Upper lobe of left lung (tissue), 6 donors: ENCODE measurements around the gene MROH7. TPM values are rescaled to one million over a fixed set of nuclear protein-coding genes. Genes with fewer than 3 reads are reported as not detected.

ENCODE experiments used
- ATAC-seq, 2 donors: fragments of 200-7000 bp; cut with Tn5 transposase; one replicate each; pipeline ENCODE4 v1.9.1; 2022; ENCODE audit warnings: mild to moderate bottlenecking in 2 of 2, moderate library complexity in 2 of 2; ENCODE audit not compliant: low FRiP score in 2 of 2
- DNase-seq, 2 donors: peaks; one replicate each; pipeline ENCODE4 v3.0.0-alpha.2; 2019 to 2020
- H3K27ac ChIP-seq, 4 donors: fragments of 200-600 bp; sonication (generic); one replicate each; pipeline ENCODE4 v1.5.1; 2016 to 2019
- H3K27me3 ChIP-seq, 4 donors: fragments of 200-600 bp; sonication (generic); one replicate each; pipeline ENCODE4 v1.5.1; 2017 to 2019
- H3K36me3 ChIP-seq, 4 donors: fragments of 200-600 bp; sonication (generic); one replicate each; pipeline ENCODE4 v1.5.1; 2016 to 2019
- H3K4me1 ChIP-seq, 4 donors: fragments of 200-600 bp; sonication (generic); one replicate each; pipeline ENCODE4 v1.5.1; 2018 to 2019
- H3K4me3 ChIP-seq, 4 donors: fragments of 200-600 bp; sonication (generic); one replicate each; pipeline ENCODE4 v1.5.1; 2017 to 2019; ENCODE audit warnings: mild to moderate bottlenecking in 2 of 4, moderate library complexity in 1 of 4
- H3K9me3 ChIP-seq, 4 donors: fragments of 200-600 bp; sonication (generic); one replicate each; pipeline ENCODE4 v1.5.1; 2018 to 2019
- EP300 ChIP-seq, 4 donors: sonication (generic); formaldehyde crosslinking; IDR thresholded peaks; one replicate each; pipeline ENCODE4 v1.5.1; 2017; ENCODE audit warnings: antibody characterized with exemption in 4 of 4, control low read depth in 2 of 4
- POLR2A ChIP-seq, 4 donors: fragments of 450-650 bp; IDR thresholded peaks; one replicate each; pipeline ENCODE4 v1.5.1; 2016 to 2017; ENCODE audit warnings: antibody characterized with exemption in 4 of 4, mild to moderate bottlenecking in 2 of 4
- POLR2AphosphoS5 ChIP-seq, 2 donors: sonication (generic); formaldehyde crosslinking; IDR thresholded peaks; one replicate each; pipeline ENCODE4 v1.5.1; 2017; ENCODE audit warnings: antibody characterized with exemption in 2 of 2
- WGBS, 2 donors: methylation state at CpG; one replicate each; pipeline ENCODE4 v1.1.5; 2017 to 2018; 5-methylcytosine and 5-hydroxymethylcytosine counted together
- total RNA-seq, 6 donors: library from RNA; depleted of rRNA in 4 of 6; stranded (reverse); fragments of >200 nt in 4 of 6; gene quantifications; one replicate each; pipeline versions ENCODE4 v1.1.0 to v1.2.1, GENCODE V29; 2016 to 2021
- TF ChIP-seq, protein P1 (sequence below), 6 experiments: fragments of 450-650 bp in 4 of 6; fragments of 200-600 bp in 2 of 6; sonication (generic) in 2 of 6; IDR thresholded peaks; one replicate each; pipeline ENCODE4 v1.5.1; 2016 to 2019; ENCODE audit warnings: antibody characterized with exemption in 6 of 6
- donor health status: DM: no; HTN: no; CAD: no; lungs with moderate emphysema.
- donor health status: DM: no; HTN: yes; CAD: no; lungs with severe emphysema.

The MROH7 gene
- total RNA-seq, 6 donors from 2014 or later, result 1.2 to 10.5 (median 2.2) TPM

DNA sequence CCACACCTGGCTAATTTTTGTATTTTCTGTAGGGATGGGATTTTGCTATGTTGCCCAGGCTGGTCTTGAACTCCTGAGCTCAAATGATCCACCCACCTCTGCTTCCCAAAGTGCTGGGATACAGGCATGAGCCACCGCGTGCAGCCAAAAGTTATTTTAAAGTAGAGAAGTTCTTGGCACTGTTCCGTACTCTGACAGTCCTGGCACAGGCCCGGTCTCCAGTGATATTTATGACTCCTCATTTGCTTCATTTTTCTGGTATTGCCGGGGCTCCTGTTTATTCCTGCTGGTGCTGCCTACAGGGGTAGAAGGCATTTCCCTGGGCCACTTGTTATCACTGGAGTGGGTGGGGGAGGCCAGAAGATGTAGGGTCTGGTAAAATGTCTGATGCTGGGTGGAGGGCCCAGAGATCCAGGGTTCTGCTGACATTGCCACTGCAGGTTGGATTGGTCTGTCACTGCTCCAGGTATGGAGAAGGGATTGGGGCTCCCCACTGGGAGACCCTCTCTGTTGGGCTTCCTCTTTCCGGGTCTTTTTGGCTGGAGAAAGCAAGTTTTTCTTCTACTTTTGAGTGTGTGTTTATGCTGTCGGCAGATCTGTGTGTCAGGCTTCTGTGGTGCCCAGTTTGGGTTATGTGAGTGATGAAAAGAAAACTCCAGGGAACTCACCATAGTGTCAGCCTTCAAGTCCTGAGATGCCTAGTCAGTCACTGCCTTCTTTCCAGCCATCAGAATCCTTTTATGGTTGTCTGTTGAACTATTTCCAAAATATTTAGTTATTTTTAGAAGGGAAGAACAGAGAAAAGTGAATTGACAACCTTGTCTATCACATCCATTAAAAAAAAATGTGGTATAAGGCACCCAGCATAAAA is 4.5 kb downstream of the MROH7 start:
- TF ChIP-seq EP300 (IDR thresholded peaks at IDR 0.05), result no peak
- TF ChIP-seq, protein P1, sequence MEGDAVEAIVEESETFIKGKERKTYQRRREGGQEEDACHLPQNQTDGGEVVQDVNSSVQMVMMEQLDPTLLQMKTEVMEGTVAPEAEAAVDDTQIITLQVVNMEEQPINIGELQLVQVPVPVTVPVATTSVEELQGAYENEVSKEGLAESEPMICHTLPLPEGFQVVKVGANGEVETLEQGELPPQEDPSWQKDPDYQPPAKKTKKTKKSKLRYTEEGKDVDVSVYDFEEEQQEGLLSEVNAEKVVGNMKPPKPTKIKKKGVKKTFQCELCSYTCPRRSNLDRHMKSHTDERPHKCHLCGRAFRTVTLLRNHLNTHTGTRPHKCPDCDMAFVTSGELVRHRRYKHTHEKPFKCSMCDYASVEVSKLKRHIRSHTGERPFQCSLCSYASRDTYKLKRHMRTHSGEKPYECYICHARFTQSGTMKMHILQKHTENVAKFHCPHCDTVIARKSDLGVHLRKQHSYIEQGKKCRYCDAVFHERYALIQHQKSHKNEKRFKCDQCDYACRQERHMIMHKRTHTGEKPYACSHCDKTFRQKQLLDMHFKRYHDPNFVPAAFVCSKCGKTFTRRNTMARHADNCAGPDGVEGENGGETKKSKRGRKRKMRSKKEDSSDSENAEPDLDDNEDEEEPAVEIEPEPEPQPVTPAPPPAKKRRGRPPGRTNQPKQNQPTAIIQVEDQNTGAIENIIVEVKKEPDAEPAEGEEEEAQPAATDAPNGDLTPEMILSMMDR (IDR thresholded peaks at IDR 0.05), result no peak
- no peak for TF ChIP-seq POLR2A (IDR thresholded peaks at IDR 0.05)
- TF ChIP-seq POLR2AphosphoS5 (IDR thresholded peaks at IDR 0.05), result no peak
- Histone ChIP-seq H3K4me1 (no peaks in the 10 kb centered on the region), H3K9me3 (peaks cover 9 to 19% (median 13%) of the 10 kb centered on the region in 4 donors), H3K4me3 (no peak overlapping the region), H3K36me3 (no peaks in the 10 kb centered on the region), H3K27ac (no peak overlapping the region), H3K27me3 (no peaks in the 10 kb centered on the region)
- ATAC-seq (no peak), DNase-seq (no peak)
- WGBS, 2 donors, result 79 to 82% methylated on average over 5 to 7 of the region's 7 CpGs

DNA sequence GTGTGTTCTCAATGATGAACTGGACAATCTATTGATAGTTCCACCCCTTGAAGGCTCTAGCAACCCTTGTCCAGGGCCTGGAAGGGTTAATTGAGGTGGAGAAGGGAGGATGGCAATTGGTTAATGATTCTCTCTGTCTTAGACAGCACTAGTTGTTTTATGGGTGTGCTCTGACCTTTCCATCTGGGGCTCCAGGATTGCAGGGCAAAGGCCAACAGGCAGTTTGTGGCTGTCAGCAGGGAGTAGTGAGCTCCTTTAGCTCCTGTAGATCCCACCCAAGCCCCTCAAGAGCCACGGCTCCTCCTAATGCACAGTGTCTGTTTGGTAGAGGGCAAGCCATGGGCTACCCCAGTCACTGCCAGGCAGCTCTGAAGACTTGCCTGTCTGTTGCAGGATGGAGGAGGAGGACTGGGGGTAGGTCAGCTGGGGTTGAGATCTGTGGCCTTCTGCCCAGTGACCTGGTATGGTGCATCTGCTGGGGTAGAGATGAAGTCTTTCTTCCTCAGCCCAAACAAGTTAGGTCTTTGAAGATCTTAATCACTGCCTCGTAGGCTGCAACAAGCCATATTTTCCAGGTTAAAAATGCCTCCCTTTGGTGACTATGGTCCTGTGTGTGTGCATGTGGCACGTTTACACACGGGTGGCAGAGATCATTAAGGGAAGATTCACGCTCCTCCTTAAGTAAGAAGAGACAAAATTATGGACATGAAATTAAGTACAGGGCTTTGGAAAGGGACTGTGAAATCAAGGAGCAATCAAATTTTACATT is 7.7 kb downstream of the MROH7 start:
- DNase-seq (no peak), ATAC-seq (no peak)
- WGBS, 2 donors, result 74 to 75% methylated on average over 5 of the region's 5 CpGs
- Histone ChIP-seq H3K36me3 (no peaks in the 10 kb centered on the region), H3K4me3 (no peak overlapping the region), H3K9me3 (peaks cover under 1 to 5% (median 1%) of the 10 kb centered on the region in 4 donors), H3K27me3 (no peaks in the 10 kb centered on the region), H3K27ac (no peak overlapping the region), H3K4me1 (no peaks in the 10 kb centered on the region)
- TF ChIP-seq EP300 (IDR thresholded peaks at IDR 0.05) (no peak), POLR2AphosphoS5 (IDR thresholded peaks at IDR 0.05) (no peak), POLR2A (IDR thresholded peaks at IDR 0.05) (no peak)
- TF ChIP-seq, protein P1 (IDR thresholded peaks at IDR 0.05), result no peak

DNA sequence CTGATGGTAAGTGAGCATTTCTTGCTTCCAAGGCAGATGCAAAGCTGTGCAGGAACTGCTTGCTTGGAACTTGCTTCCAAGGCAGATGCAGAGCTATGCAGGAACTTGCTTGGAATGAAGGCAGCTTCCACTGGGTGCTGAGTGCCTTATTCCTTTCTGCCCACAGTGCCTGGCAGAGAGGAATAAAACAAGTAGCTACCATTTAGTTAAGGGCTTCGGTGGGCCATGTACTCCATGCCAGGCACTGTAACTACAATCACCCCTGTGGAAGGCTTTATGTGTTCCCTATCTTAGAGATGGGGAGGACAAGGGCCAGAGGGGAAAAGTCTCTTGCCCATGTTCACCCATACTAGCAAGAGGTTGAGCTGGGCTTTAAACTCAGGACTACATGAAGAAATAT is 8.3 kb downstream of the MROH7 start:
- Histone ChIP-seq H3K27me3 (no peaks in the 10 kb centered on the region), H3K4me1 (no peaks in the 10 kb centered on the region), H3K4me3 (no peak overlapping the region), H3K36me3 (no peaks in the 10 kb centered on the region), H3K27ac (no peak overlapping the region), H3K9me3 (no peaks in the 10 kb centered on the region)
- ATAC-seq (no peak), DNase-seq (no peak)
- WGBS, 2 donors, result 89% methylated on average over 1 of the region's 1 CpG
- no peak for TF ChIP-seq POLR2A (IDR thresholded peaks at IDR 0.05)
- TF ChIP-seq, protein P1 (IDR thresholded peaks at IDR 0.05), result no peak
- no peak for TF ChIP-seq POLR2AphosphoS5 (IDR thresholded peaks at IDR 0.05)
- TF ChIP-seq EP300 (IDR thresholded peaks at IDR 0.05), result no peak

DNA sequence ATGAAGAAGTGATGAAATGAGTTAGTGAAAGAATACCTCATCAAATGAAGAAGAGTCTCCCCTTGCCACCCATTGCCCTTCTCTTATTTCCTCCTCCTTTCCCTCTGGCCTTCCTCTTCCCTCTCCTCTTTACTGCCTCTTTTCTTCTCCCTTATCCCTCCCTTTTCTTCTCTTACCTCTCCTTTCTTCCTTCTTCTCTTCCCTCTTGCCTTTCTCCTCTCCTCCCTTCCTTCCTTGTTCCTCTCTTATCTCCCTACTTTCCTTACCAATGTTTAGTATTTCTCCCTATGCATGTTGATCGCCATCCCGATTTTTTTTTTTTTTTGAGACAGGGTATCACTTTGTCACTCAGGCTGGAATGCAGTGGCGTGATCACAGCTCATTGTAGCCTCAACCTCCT is 8.8 kb downstream of the MROH7 start:
- WGBS, 2 donors, result 76 to 85% methylated on average over 3 of the region's 3 CpGs
- ATAC-seq (no peak), DNase-seq (no peak)
- no peak for TF ChIP-seq EP300 (IDR thresholded peaks at IDR 0.05)
- TF ChIP-seq POLR2AphosphoS5 (IDR thresholded peaks at IDR 0.05), result no peak
- no peak for TF ChIP-seq POLR2A (IDR thresholded peaks at IDR 0.05)
- TF ChIP-seq, protein P1 (IDR thresholded peaks at IDR 0.05), result no peak
- Histone ChIP-seq H3K4me1 (no peaks in the 10 kb centered on the region), H3K9me3 (no peaks in the 10 kb centered on the region), H3K36me3 (no peaks in the 10 kb centered on the region), H3K4me3 (no peak overlapping the region), H3K27ac (no peak overlapping the region), H3K27me3 (no peaks in the 10 kb centered on the region)
